ENCODE measurements around the gene UBAP1. TPM values are rescaled to one million over a fixed set of nuclear protein-coding genes. Genes with fewer than 3 reads are reported as not detected.
"Not testable (repeated sequence)": the region's sequence is repeated elsewhere in the genome, so short reads cannot be mapped to it uniquely, and the experiment has no call there.

The UBAP1 gene
- total and polyA plus RNA-seq, 2 experiments from 2014 or later, result 17.4 to 20.7 TPM

GRCh38 chr9:34226144-34226760, 47.4 kb downstream of the UBAP1 start:
- not testable (repeated sequence) for H3K4me2 ChIP-seq; H3K4me3 Mint-ChIP-seq; H2AFZ ChIP-seq; ATAC-seq; H3K36me3 ChIP-seq (ENCODE audit: insufficient read depth); H3K4me3 ChIP-seq; H3K9me3 Mint-ChIP-seq; H3K27ac ChIP-seq (ENCODE audit: low read depth); H3K27ac Mint-ChIP-seq; H3K36me3 Mint-ChIP-seq (ENCODE audit: low read depth); H3K27me3 ChIP-seq (ENCODE audit: insufficient read depth); H3K4me1 ChIP-seq (ENCODE audit: insufficient read depth); H3K9me2 ChIP-seq (ENCODE audit: insufficient read depth); H4K20me1 ChIP-seq (replicated peaks; ENCODE audit: insufficient read depth); H3K27me3 Mint-ChIP-seq (ENCODE audit: insufficient read depth, low read depth, poor library complexity); H3K4me1 Mint-ChIP-seq; H3F3A ChIP-seq (replicated peaks; ENCODE audit: low read depth); DNase-seq (ENCODE audit: low spot score)
- peaks cover 20% of the 10 kb centered on the region; the same call in 1 of the 2 replicates for H3K79me2 ChIP-seq (replicated peaks; ENCODE audit: insufficient read depth)

GRCh38 chr9:34227445-34227844, 48.6 kb downstream of the UBAP1 start:
- Histone ChIP-seq H2AFZ (no peak overlapping the region), H3K4me3 (no peak overlapping the region), H3K36me3 (ENCODE audit: insufficient read depth) (no peaks in the 10 kb centered on the region), H3K79me2 (replicated peaks; ENCODE audit: insufficient read depth) (peaks cover 14% of the 10 kb centered on the region; the same call in 1 of the 2 replicates), H3K4me2 (no peak overlapping the region), H3K27me3 (ENCODE audit: insufficient read depth) (no peaks in the 10 kb centered on the region), H4K20me1 (replicated peaks; ENCODE audit: insufficient read depth) (peaks cover 2% of the 10 kb centered on the region; the same call in 1 of the 2 replicates), H3F3A (replicated peaks; ENCODE audit: low read depth) (no peaks in the 10 kb centered on the region), H3K27ac (ENCODE audit: low read depth) (no peak overlapping the region), H3K9me2 (ENCODE audit: insufficient read depth) (no peaks in the 10 kb centered on the region), H3K4me1 (ENCODE audit: insufficient read depth) (no peaks in the 10 kb centered on the region)
- H3K4me3 Mint-ChIP-seq, result no peak overlapping the region
- no peaks in the 10 kb centered on the region; the same call in 2 of the 3 replicates for H3K36me3 Mint-ChIP-seq (ENCODE audit: low read depth)
- H3K27ac Mint-ChIP-seq, result no peak overlapping the region
- H3K4me1 Mint-ChIP-seq, result peaks cover 4% of the 10 kb centered on the region; the same call in 2 of the 3 replicates
- DNase-seq (ENCODE audit: low spot score) (no peak), ATAC-seq (no peak)
- H3K27me3 Mint-ChIP-seq (ENCODE audit: insufficient read depth, low read depth, poor library complexity), result no peaks in the 10 kb centered on the region
- H3K9me3 Mint-ChIP-seq, result no peaks in the 10 kb centered on the region
- TF ChIP-seq EZH2 (IDR thresholded peaks at IDR 0.05; ENCODE audit: low read depth, unreplicated experiment) (no peak), POLR2AphosphoS5 (IDR thresholded peaks at IDR 0.05; ENCODE audit: low read depth) (no peak), REST (IDR thresholded peaks at IDR 0.05; ENCODE audit: unreplicated experiment) (no peak), ZNF114 (CRISPR knock-in tag; IDR thresholded peaks at IDR 0.05) (no peak), ETS1 (IDR thresholded peaks at IDR 0.05) (no peak), CREB1 (CRISPR knock-in tag; IDR thresholded peaks at IDR 0.05; ENCODE audit: low read depth) (no peak), EZH2phosphoT487 (IDR thresholded peaks at IDR 0.05; ENCODE audit: unreplicated experiment) (no peak), NANOG (IDR thresholded peaks at IDR 0.05; ENCODE audit: borderline replicate concordance) (no peak), CTCF (conservative IDR thresholded peaks at IDR 0.05; ENCODE audit: low read depth in 2 of 2) (no peak), ZNF331 (CRISPR knock-in tag; IDR thresholded peaks at IDR 0.05; ENCODE audit: low read depth) (no peak)
